Dendritic cell treated with granulocyte-macrophage colony-stimulating factor and Interleukin-4, amounts not matched to agents 40 ng/mL and 50 ng/mL, for 4 days (primary cell): ENCODE results near the gene MFSD1.
A peak's percentile ranks its signal among the peaks of the same experiment; 100 is the strongest.
"Not testable (repeated sequence)": the region's sequence is repeated elsewhere in the genome, so short reads cannot be mapped to it uniquely, and the experiment has no call there.

Source experiments
- H3K27ac Mint-ChIP-seq: one replicate; pipeline ENCODE4 v1.8.0; 2022; ENCODE audit warnings: mild to moderate bottlenecking, mixed read lengths
- H3K27me3 Mint-ChIP-seq: one replicate; pipeline ENCODE4 v1.8.0; 2022; ENCODE audit warnings: mild to moderate bottlenecking, mixed read lengths
- H3K36me3 Mint-ChIP-seq: one replicate; pipeline ENCODE4 v1.8.0; 2022; ENCODE audit warnings: low read depth, mixed read lengths
- H3K4me1 Mint-ChIP-seq: one replicate; pipeline ENCODE4 v1.8.0; 2022; ENCODE audit warnings: low read depth, mixed read lengths
- H3K4me3 Mint-ChIP-seq: one replicate; pipeline ENCODE4 v1.8.0; 2022; ENCODE audit warnings: mild to moderate bottlenecking, moderate library complexity, mixed read lengths
- H3K9me3 Mint-ChIP-seq: one replicate; pipeline ENCODE4 v1.8.0; 2022; ENCODE audit warnings: mixed read lengths
- intact Hi-C: fragments of 100-400 bp; cut with micrococcal nuclease; formaldehyde crosslinking; loops from one replicate; pipeline ENCODE4 v1.15.0; 2022

MFSD1 gene

GRCh38 chr3:158785972-158786371 lies 15.9 kb upstream of the MFSD1 start:
- intact Hi-C loops, result no loop called here
- no peaks in the 10 kb centered on the region for H3K36me3 Mint-ChIP-seq
- no peaks in the 10 kb centered on the region for H3K27me3 Mint-ChIP-seq
- H3K27ac Mint-ChIP-seq, result no peak overlapping the region
- no peak overlapping the region for H3K4me3 Mint-ChIP-seq
- H3K4me1 Mint-ChIP-seq, result no peaks in the 10 kb centered on the region
- no peaks in the 10 kb centered on the region for H3K9me3 Mint-ChIP-seq

GRCh38 chr3:158788446-158788845 lies 13.4 kb upstream of the MFSD1 start:
- H3K27ac Mint-ChIP-seq, result no peak overlapping the region
- intact Hi-C loops, result no loop called here
- H3K4me1 Mint-ChIP-seq, result no peaks in the 10 kb centered on the region
- no peaks in the 10 kb centered on the region for H3K27me3 Mint-ChIP-seq
- H3K4me3 Mint-ChIP-seq, result no peak overlapping the region
- no peaks in the 10 kb centered on the region for H3K36me3 Mint-ChIP-seq
- no peaks in the 10 kb centered on the region for H3K9me3 Mint-ChIP-seq

- Mint-ChIP-seq H3K27me3 (no peaks in the 10 kb centered on the region), H3K9me3 (peaks cover 7% of the 10 kb centered on the region), H3K4me3 (no peak overlapping the region), H3K36me3 (no peaks in the 10 kb centered on the region), H3K27ac (no peak overlapping the region), H3K4me1 (no peaks in the 10 kb centered on the region)
- intact Hi-C loops, result loop anchor here (1.0 kb wide), 1 partner anchor 130 kb away; no protein-coding TSS in a partner anchor
Measured at GRCh38 chr3:158789592-158789991, 12.3 kb upstream of the MFSD1 start.

- H3K4me3 Mint-ChIP-seq, result peak overlapping the region; percentile 39
- no peak overlapping the region for H3K27ac Mint-ChIP-seq
- no peaks in the 10 kb centered on the region for H3K27me3 Mint-ChIP-seq
- H3K4me1 Mint-ChIP-seq, result no peaks in the 10 kb centered on the region
- H3K36me3 Mint-ChIP-seq, result no peaks in the 10 kb centered on the region
- peaks cover 10% of the 10 kb centered on the region for H3K9me3 Mint-ChIP-seq
- intact Hi-C loops, result loop anchor here (2.0 kb wide), 2 partner anchors 64 to 252 kb away; no protein-coding TSS in a partner anchor
Measured at GRCh38 chr3:158790901-158791589, 10.8 kb upstream of the MFSD1 start.

- not testable (repeated sequence) for H3K4me3 Mint-ChIP-seq, H3K27ac Mint-ChIP-seq, H3K36me3 Mint-ChIP-seq, H3K27me3 Mint-ChIP-seq, H3K9me3 Mint-ChIP-seq, H3K4me1 Mint-ChIP-seq
- intact Hi-C loops, result loop anchor here (2.0 kb wide), 2 partner anchors 65 to 253 kb away; no protein-coding TSS in a partner anchor
Measured at GRCh38 chr3:158791590-158791920, 10.3 kb upstream of the MFSD1 start.

GRCh38 chr3:158792709-158793108 lies 9.1 kb upstream of the MFSD1 start:
- no peaks in the 10 kb centered on the region for H3K36me3 Mint-ChIP-seq
- H3K4me3 Mint-ChIP-seq, result no peak overlapping the region
- intact Hi-C loops, result no loop called here
- no peaks in the 10 kb centered on the region for H3K4me1 Mint-ChIP-seq
- no peaks in the 10 kb centered on the region for H3K27me3 Mint-ChIP-seq
- H3K9me3 Mint-ChIP-seq, result peaks cover 10% of the 10 kb centered on the region
- H3K27ac Mint-ChIP-seq, result no peak overlapping the region

GRCh38 chr3:158794206-158794605 lies 7.6 kb upstream of the MFSD1 start:
- intact Hi-C loops, result no loop called here
- H3K4me1 Mint-ChIP-seq, result no peaks in the 10 kb centered on the region
- no peak overlapping the region for H3K4me3 Mint-ChIP-seq
- no peaks in the 10 kb centered on the region for H3K36me3 Mint-ChIP-seq
- H3K9me3 Mint-ChIP-seq, result peaks cover 10% of the 10 kb centered on the region
- peaks cover 1% of the 10 kb centered on the region for H3K27me3 Mint-ChIP-seq
- no peak overlapping the region for H3K27ac Mint-ChIP-seq

GRCh38 chr3:158794936-158795518 lies 6.8 kb upstream of the MFSD1 start:
- Mint-ChIP-seq H3K4me1 (no peaks in the 10 kb centered on the region), H3K9me3 (peaks cover 10% of the 10 kb centered on the region), H3K36me3 (no peaks in the 10 kb centered on the region), H3K27me3 (peaks cover 1% of the 10 kb centered on the region), H3K27ac (no peak overlapping the region), H3K4me3 (no peak overlapping the region)
- intact Hi-C loops, result loop anchor here (1.0 to 5.0 kb wide), 2 partner anchors 37 to 465 kb away; no protein-coding TSS in a partner anchor

- Mint-ChIP-seq H3K36me3 (peaks cover 36% of the 10 kb centered on the region), H3K4me1 (peaks cover 26% of the 10 kb centered on the region), H3K27me3 (peaks cover 1% of the 10 kb centered on the region), H3K27ac (peak overlapping the region; percentile 96), H3K9me3 (no peaks in the 10 kb centered on the region), H3K4me3 (peak overlapping the region; percentile 85)
- intact Hi-C loops, result loop anchor here (10.0 kb wide), 1 partner anchor 1646 kb away; no protein-coding TSS in a partner anchor
Measured at GRCh38 chr3:158801201-158801600, 653 bp upstream of the MFSD1 start.

- H3K36me3 Mint-ChIP-seq, result peaks cover 49% of the 10 kb centered on the region
- H3K27me3 Mint-ChIP-seq, result peaks cover 1% of the 10 kb centered on the region
- no peaks in the 10 kb centered on the region for H3K9me3 Mint-ChIP-seq
- peak overlapping the region; percentile 96 for H3K27ac Mint-ChIP-seq
- intact Hi-C loops, result loop anchor here (1.0 to 10.0 kb wide), 2 partner anchors 8 to 1648 kb away; no protein-coding TSS in a partner anchor
- peak overlapping the region; percentile 85 for H3K4me3 Mint-ChIP-seq
- H3K4me1 Mint-ChIP-seq, result peaks cover 29% of the 10 kb centered on the region
Measured at GRCh38 chr3:158802409-158803268, 785 bp downstream of the MFSD1 start.

- H3K36me3 Mint-ChIP-seq, result peaks cover 67% of the 10 kb centered on the region
- intact Hi-C loops, result loop anchor here (10.0 kb wide), 1 partner anchor 1650 kb away; no protein-coding TSS in a partner anchor
- no peaks in the 10 kb centered on the region for H3K9me3 Mint-ChIP-seq
- peak overlapping the region; percentile 52 for H3K27ac Mint-ChIP-seq
- H3K4me1 Mint-ChIP-seq, result peaks cover 44% of the 10 kb centered on the region
- no peaks in the 10 kb centered on the region for H3K27me3 Mint-ChIP-seq
- peak overlapping the region; percentile 59 for H3K4me3 Mint-ChIP-seq
Measured at GRCh38 chr3:158804441-158804840, 2.6 kb downstream of the MFSD1 start.

GRCh38 chr3:158808697-158809096 lies 6.8 kb downstream of the MFSD1 start:
- Mint-ChIP-seq H3K4me1 (peaks cover 61% of the 10 kb centered on the region), H3K27me3 (no peaks in the 10 kb centered on the region), H3K9me3 (no peaks in the 10 kb centered on the region), H3K36me3 (peaks cover 93% of the 10 kb centered on the region), H3K4me3 (peak overlapping the region; percentile 48), H3K27ac (peak overlapping the region; percentile 79)
- intact Hi-C loops, result loop anchor here (10.0 kb wide), 1 partner anchor 1654 kb away; no protein-coding TSS in a partner anchor

- Mint-ChIP-seq H3K4me3 (peak overlapping the region; percentile 44), H3K4me1 (peaks cover 63% of the 10 kb centered on the region), H3K27me3 (no peaks in the 10 kb centered on the region), H3K36me3 (peaks cover 96% of the 10 kb centered on the region), H3K27ac (peak overlapping the region; percentile 79), H3K9me3 (no peaks in the 10 kb centered on the region)
- intact Hi-C loops, result loop anchor here (1.0 to 10.0 kb wide), 2 partner anchors 7 to 1655 kb away; partner anchors contain the start of gene MFSD1
Measured at GRCh38 chr3:158809642-158810041, 7.8 kb downstream of the MFSD1 start.
